Gastrocnemius medialis (tissue), 4 donors: ENCODE results near the gene ATIC. TPM values are rescaled to one million over a fixed set of nuclear protein-coding genes. Genes with fewer than 3 reads are reported as not detected.

Source experiments
- ATAC-seq, 2 donors: fragments of 150-250 bp; one replicate each; pipeline ENCODE4 v1.9.1; 2016
- DNase-seq, 2 donors: peaks; one replicate each; pipeline ENCODE4 v3.0.0-alpha.2; 2019
- H3K27ac ChIP-seq, 4 donors: fragments of 200-600 bp; sonication (generic); 1 replicate in 1 of 4; 2 replicates in 3 of 4; pipeline ENCODE4 v1.5.1; 2016 to 2018; ENCODE audit warnings: mild to moderate bottlenecking in 2 of 4, moderate library complexity in 1 of 4
- H3K27me3 ChIP-seq, 3 donors: fragments of 200-600 bp; sonication (generic) in 2 of 3; 1 replicate in 1 of 3; 2 replicates in 2 of 3; pipeline versions ENCODE4 v1.5.1 to v1.6.0; 2016 to 2019; ENCODE audit warnings: mild to moderate bottlenecking in 1 of 3, moderate library complexity in 1 of 3
- H3K36me3 ChIP-seq, 2 donors: fragments of 200-600 bp; sonication (generic) in 1 of 2; one replicate each; pipeline ENCODE4 v1.5.1; 2017 to 2018
- H3K4me1 ChIP-seq, 2 donors: fragments of 200-600 bp; sonication (generic) in 1 of 2; one replicate each; pipeline ENCODE4 v1.5.1; 2016 to 2017; ENCODE audit warnings: mild to moderate bottlenecking in 2 of 2
- H3K4me3 ChIP-seq, 4 donors: fragments of 200-600 bp; sonication (generic) in 3 of 4; 1 replicate in 1 of 4; 2 replicates in 3 of 4; pipeline ENCODE4 v1.5.1; 2016 to 2019; ENCODE audit warnings: mild to moderate bottlenecking in 2 of 4
- H3K9me3 ChIP-seq, 3 donors: fragments of 200-600 bp; sonication (generic) in 2 of 3; 1 replicate in 1 of 3; 2 replicates in 2 of 3; pipeline ENCODE4 v1.5.1; 2016 to 2019
- CTCF ChIP-seq, 5 experiments: fragments of 450-650 bp in 3 of 5; fragments of 200-600 bp in 2 of 5; sonication (generic) in 2 of 5; IDR thresholded peaks in 4 of 5; conservative IDR thresholded peaks in 1 of 5; 1 replicate in 4 of 5; 2 replicates in 1 of 5; pipeline ENCODE4 v1.5.1; 2016 to 2019; ENCODE audit warnings: antibody characterized with exemption in 5 of 5, mild to moderate bottlenecking in 3 of 5, moderate library complexity in 3 of 5
- POLR2A ChIP-seq, 2 donors: fragments of 450-650 bp; IDR thresholded peaks; one replicate each; pipeline ENCODE4 v1.6.1; 2017; ENCODE audit warnings: antibody characterized with exemption in 2 of 2, mild to moderate bottlenecking in 2 of 2, moderate library complexity in 2 of 2
- in situ Hi-C, 4 donors: fragments of 200-750 bp; cut with MboI; loops; one replicate each; pipeline versions ENCODE4 v1.15.0 to v1.8.0; 2017; ENCODE audit warnings: low sequenced_read_pairs in 4 of 4
- intact Hi-C: fragments of 100-400 bp; cut with DNase I; formaldehyde crosslinking; loops from one replicate; pipeline ENCODE4 v1.15.1; 2023; ENCODE audit warnings: low total_unique reads
- total RNA-seq, 4 donors: library from RNA; depleted of rRNA; stranded (reverse); fragments of >200 nt; gene quantifications; one replicate each; pipeline versions ENCODE4 v1.1.0 to v1.2.3, GENCODE V29; 2016

The ATIC gene
- total RNA-seq, 4 donors from 2014 or later = 16.9 to 46.9 (median 41.8) TPM

- no peaks in the 10 kb centered on the region for H3K27me3 ChIP-seq
- no peak for ATAC-seq
- H3K4me1 ChIP-seq = no peaks in the 10 kb centered on the region
- H3K4me3 ChIP-seq = no peak overlapping the region
- TF ChIP-seq CTCF (IDR thresholded peaks at IDR 0.05 in 4 of 5, conservative IDR thresholded peaks at IDR 0.05 in 1 of 5) (no peak), POLR2A (IDR thresholded peaks at IDR 0.05) (no peak)
- H3K27ac ChIP-seq = no peak overlapping the region
- in situ Hi-C loops (no loop called here), intact Hi-C loops (no loop called here)
- H3K9me3 ChIP-seq = no peaks in the 10 kb centered on the region
- peaks cover 4 to 44% of the 10 kb centered on the region in 2 donors for H3K36me3 ChIP-seq
- DNase-seq = no peak
Measured at GRCh38 chr2:215332872-215333595, 21.2 kb downstream of the ATIC start.

DNA sequence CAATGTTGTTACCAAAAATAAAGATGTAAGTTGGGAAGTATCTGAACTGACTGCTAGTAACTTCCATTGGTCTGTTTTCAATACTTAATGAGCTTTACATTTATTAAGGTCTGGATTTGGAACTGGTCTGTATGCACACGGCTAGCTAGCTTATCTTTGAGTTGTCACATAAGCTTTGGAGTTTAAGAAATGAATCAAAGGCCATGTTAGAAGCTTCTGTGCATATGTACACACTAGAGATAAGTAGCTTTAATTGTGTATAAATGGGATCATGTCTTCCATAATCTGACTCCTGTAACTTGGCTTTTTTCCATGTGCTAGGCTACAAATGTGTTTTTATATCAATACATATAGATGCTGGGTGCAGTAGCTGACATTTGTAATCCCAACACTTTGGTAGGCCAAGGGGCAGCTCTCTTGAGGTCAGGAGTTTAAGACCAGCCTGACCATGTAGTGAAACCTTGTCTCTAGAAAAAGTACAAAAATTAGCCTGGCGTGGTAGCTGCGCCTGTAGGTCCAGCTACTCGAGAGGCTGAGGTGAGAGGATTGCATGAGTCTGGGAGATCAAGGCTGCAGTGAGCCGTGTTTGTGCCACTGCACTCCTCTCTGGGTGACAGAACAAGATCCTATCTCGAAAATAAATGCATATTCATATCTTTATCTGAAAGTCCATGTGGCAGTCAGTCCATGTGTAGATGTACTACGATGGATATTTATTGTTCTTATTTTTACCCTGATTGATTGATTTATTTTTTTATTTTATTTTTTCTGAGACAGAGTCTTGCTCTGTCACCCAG, 27.2 kb downstream of the ATIC start:
- intact Hi-C loops (no loop called here), in situ Hi-C loops (no loop called here)
- H3K4me3 ChIP-seq = no peak overlapping the region
- H3K27ac ChIP-seq = no peak overlapping the region
- H3K27me3 ChIP-seq = no peaks in the 10 kb centered on the region
- H3K36me3 ChIP-seq = peaks cover 4 to 49% of the 10 kb centered on the region in 2 donors
- ATAC-seq (no peak), DNase-seq (no peak)
- no peaks in the 10 kb centered on the region for H3K9me3 ChIP-seq
- no peaks in the 10 kb centered on the region for H3K4me1 ChIP-seq
- TF ChIP-seq POLR2A (IDR thresholded peaks at IDR 0.05) (no peak), CTCF (IDR thresholded peaks at IDR 0.05 in 4 of 5, conservative IDR thresholded peaks at IDR 0.05 in 1 of 5) (no peak)

DNA sequence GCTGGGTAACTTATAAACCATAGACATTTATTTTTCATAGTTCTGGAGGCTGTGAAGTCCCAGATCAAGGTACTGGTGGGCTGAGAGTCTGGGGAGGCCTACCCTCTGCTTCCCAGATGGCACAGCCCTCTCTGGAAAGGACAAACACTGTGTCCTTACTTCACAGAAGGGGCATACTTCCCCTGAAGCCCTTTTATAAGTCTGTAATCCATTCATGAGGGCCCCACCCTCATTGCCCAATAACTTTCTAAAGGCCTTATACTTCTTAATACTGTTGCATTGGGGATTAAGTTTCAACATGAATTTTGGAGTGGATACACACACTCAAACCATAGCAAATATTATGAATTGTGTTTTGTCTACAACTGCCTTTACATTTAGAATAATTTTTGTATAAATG, 36.0 kb downstream of the ATIC start:
- Histone ChIP-seq H3K4me1 (no peaks in the 10 kb centered on the region), H3K27ac (no peak overlapping the region), H3K9me3 (no peaks in the 10 kb centered on the region), H3K27me3 (no peaks in the 10 kb centered on the region), H3K4me3 (no peak overlapping the region), H3K36me3 (peaks cover 0 to 49% of the 10 kb centered on the region in 2 donors)
- no peak for TF ChIP-seq CTCF (IDR thresholded peaks at IDR 0.05 in 4 of 5, conservative IDR thresholded peaks at IDR 0.05 in 1 of 5)
- intact Hi-C loops = no loop called here
- in situ Hi-C loops = no loop called here
- ATAC-seq (no peak), DNase-seq (no peak)

DNA sequence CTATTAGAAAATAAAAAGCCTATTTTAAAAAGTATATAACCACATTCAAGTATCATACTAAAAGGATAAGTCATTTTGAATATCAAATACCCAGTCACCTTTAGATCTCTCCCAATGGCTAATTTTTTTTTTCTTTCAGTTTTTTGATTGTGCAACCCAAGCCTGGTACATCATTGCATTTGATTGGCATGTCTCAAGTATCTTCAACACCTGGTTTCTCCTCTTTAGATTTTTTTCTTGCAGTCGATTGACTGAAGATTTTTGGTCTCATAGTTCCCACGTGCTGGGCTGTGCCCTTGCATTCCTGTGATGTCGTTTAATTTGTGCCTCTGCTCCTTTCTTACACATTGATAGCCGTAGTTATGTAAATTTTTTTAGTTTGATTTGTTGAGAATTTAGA, 40.7 kb downstream of the ATIC start:
- intact Hi-C loops (no loop called here), in situ Hi-C loops (no loop called here)
- H3K4me1 ChIP-seq = peaks cover 0 to 5% of the 10 kb centered on the region in 2 donors
- peaks cover 0 to 16% of the 10 kb centered on the region in 2 donors for H3K36me3 ChIP-seq
- TF ChIP-seq CTCF (IDR thresholded peaks at IDR 0.05 in 4 of 5, conservative IDR thresholded peaks at IDR 0.05 in 1 of 5) (no peak), POLR2A (IDR thresholded peaks at IDR 0.05) (no peak)
- H3K9me3 ChIP-seq = no peaks in the 10 kb centered on the region
- no peak overlapping the region for H3K27ac ChIP-seq
- DNase-seq = no peak
- no peak for ATAC-seq
- H3K27me3 ChIP-seq = no peaks in the 10 kb centered on the region
- H3K4me3 ChIP-seq = no peak overlapping the region
